K562 (cell line): ENCODE results near the gene NEUROG3. TPM values are rescaled to one million over a fixed set of nuclear protein-coding genes. Genes with fewer than 3 reads are reported as not detected.

ENCODE experiments used
- ATAC-seq: fragments of 200-7000 bp; cut with Tn5 transposase; 3 replicates; pipeline ENCODE4 v1.9.1; 2020; ENCODE audit warnings: moderate library complexity
- BruUV-seq: library from RNA; stranded (reverse); fragments of 400-500 nt; replicated peaks from 2 replicates; lab custom pipeline; 2021; lab: Mats Ljungman, UMichigan
- CTCF ChIA-PET: fragments of 300-600 bp; formaldehyde crosslinking; extraction: SDS; loops from one replicate; lab custom pipeline; 2021; ENCODE audit warnings: low intra/inter-chr PET ratio; lab: Yijun Ruan, JAX
- POLR2A ChIA-PET: fragments of 300-600, 350-650 bp; sonication (Branson Sonifier 250); formaldehyde crosslinking; extraction: SDS; loops from one replicate; lab custom pipeline; 2021; ENCODE audit warnings: antibody characterized with exemption, inconsistent platforms; lab: Yijun Ruan, JAX
- DNase-seq, 4 experiments: peaks; one replicate each; pipeline versions ENCODE4 v3.0.0 to v3.0.0-alpha.2; 2011 to 2018; ENCODE audit warnings: low spot score in 3 of 4, mixed read lengths in 3 of 4; ENCODE audit errors: extremely low read depth in 1 of 4
- FAIRE-seq: peaks from 2 replicates; lab custom pipeline; 2011; peaks lifted over from hg19 to GRCh38; lab: Jason Lieb, UNC
- H2AFZ ChIP-seq: 2 replicates; pipeline ENCODE4 v1.6.0; 2011; ENCODE audit warnings: low read depth, low read length, control low read depth, inconsistent platforms
- H3K27ac ChIP-seq: fragments of 200-600 bp; 3 replicates; pipeline ENCODE4 v1.8.0; 2011; ENCODE audit warnings: low read depth, mild to moderate bottlenecking, control low read depth, inconsistent platforms, low read length, moderate library complexity, mixed read lengths; ENCODE audit errors: extremely low read depth
- H3K27me3 ChIP-seq, 2 experiments: fragments of 300-600 bp in 1 of 2; 2 replicates in 1 of 2; 3 replicates in 1 of 2; pipeline versions ENCODE4 v1.6.0 to v1.8.0; 2011; ENCODE audit warnings: inconsistent platforms in 2 of 2, low read length in 2 of 2, mild to moderate bottlenecking in 1 of 2, mixed read lengths in 1 of 2, moderate library complexity in 1 of 2; ENCODE audit not compliant: control insufficient read depth in 2 of 2, insufficient read depth in 2 of 2
- H3K36me3 ChIP-seq: fragments of 300-600 bp; 3 replicates; pipeline ENCODE4 v1.8.0; 2011; ENCODE audit warnings: mild to moderate bottlenecking, low read length, inconsistent platforms; ENCODE audit not compliant: control insufficient read depth, insufficient read depth
- H3K4me1 ChIP-seq, 2 experiments: fragments of 200-600 bp in 1 of 2; replicated peaks in 1 of 2; 2 replicates in 1 of 2; 3 replicates in 1 of 2; pipeline versions ENCODE4 v1.5.1 to v1.8.0; 2011; ENCODE audit warnings: inconsistent platforms in 2 of 2, low read length in 2 of 2, mild to moderate bottlenecking in 1 of 2, mixed read lengths in 1 of 2, moderate library complexity in 1 of 2; ENCODE audit not compliant: control insufficient read depth in 2 of 2, insufficient read depth in 2 of 2
- H3K4me2 ChIP-seq: 2 replicates; pipeline ENCODE4 v1.6.1; 2011; ENCODE audit warnings: low read length, control low read depth, inconsistent platforms, mixed read lengths; ENCODE audit not compliant: insufficient read depth
- H3K4me3 ChIP-seq: fragments of 200-600 bp; sonication (generic), shearing (Covaris generic); 2 replicates; pipeline ENCODE4 v1.5.1; 2016; ENCODE audit warnings: control low read depth, inconsistent platforms
- H3K79me2 ChIP-seq: fragments of 200-600 bp; 3 replicates; pipeline ENCODE4 v1.8.0; 2011; ENCODE audit warnings: low read length, inconsistent platforms; ENCODE audit not compliant: control insufficient read depth, insufficient read depth
- H3K9ac ChIP-seq, 2 experiments: 2 replicates each; pipeline versions ENCODE4 v1.6.0 to v1.6.1; 2011; ENCODE audit warnings: low read depth in 2 of 2, low read length in 2 of 2, control low read depth in 1 of 2, inconsistent platforms in 1 of 2, mild to moderate bottlenecking in 1 of 2, mixed read lengths in 1 of 2; ENCODE audit not compliant: insufficient read depth in 1 of 2
- H3K9me1 ChIP-seq: one replicate; pipeline ENCODE4 v1.6.0; 2011; ENCODE audit warnings: inconsistent platforms, mild to moderate bottlenecking, low read length, moderate library complexity; ENCODE audit not compliant: control insufficient read depth, insufficient read depth
- H3K9me3 ChIP-seq: replicated peaks from 2 replicates; pipeline ENCODE4 v1.5.1; 2011; ENCODE audit warnings: low read depth, low read length, inconsistent platforms; ENCODE audit not compliant: control insufficient read depth, insufficient read depth
- H4K20me1 ChIP-seq: replicated peaks from 2 replicates; pipeline ENCODE4 v1.6.1; 2011; ENCODE audit warnings: low read length, inconsistent platforms, mixed read lengths; ENCODE audit not compliant: control insufficient read depth, insufficient read depth
- DNMT1 ChIP-seq: fragments of 450-650 bp; IDR thresholded peaks from 2 replicates; pipeline ENCODE4 v1.6.1; 2016; ENCODE audit warnings: antibody characterized with exemption, mild to moderate bottlenecking
- HNRNPH1 ChIP-seq: fragments of 200-400 bp; formaldehyde crosslinking; optimal IDR thresholded peaks from 2 replicates; pipeline ENCODE3; 2017; ENCODE audit warnings: low read depth, mild to moderate bottlenecking, low read length, moderate library complexity
- KAT2B ChIP-seq: IDR thresholded peaks from one replicate; pipeline ENCODE4 v1.6.1; 2012; ENCODE audit warnings: low read depth, mild to moderate bottlenecking, control low read depth, inconsistent platforms, low read length, moderate library complexity
- NELFE ChIP-seq: IDR thresholded peaks from 2 replicates; pipeline ENCODE4 v1.6.1; 2011; ENCODE audit warnings: mild to moderate bottlenecking; ENCODE audit not compliant: insufficient read depth, insufficient read length
- NONO ChIP-seq, 2 experiments: fragments of 200-400 bp in 1 of 2; fragments of 450-650 bp in 1 of 2; formaldehyde crosslinking in 1 of 2; IDR thresholded peaks; 2 replicates each; pipeline ENCODE4 v1.6.1; 2017; ENCODE audit warnings: low read depth in 2 of 2, mild to moderate bottlenecking in 2 of 2, moderate library complexity in 2 of 2, low read length in 1 of 2
- PREB ChIP-seq: sonication (generic); formaldehyde crosslinking; IDR thresholded peaks from 2 replicates; pipeline ENCODE4 v1.8.1; 2023; ENCODE audit warnings: mild to moderate bottlenecking, missing genetic modification reagents
- UBTF ChIP-seq, 2 experiments: IDR thresholded peaks; 2 replicates each; pipeline ENCODE4 v1.6.1; 2012; ENCODE audit warnings: improper control_type of control experiment in 2 of 2, low read depth in 2 of 2, low read length in 2 of 2, borderline replicate concordance in 1 of 2
- ZNF639 ChIP-seq, 2 experiments: fragments of 200-800 bp in 1 of 2; sonication (Bioruptor generic) in 1 of 2; sonication (generic) in 1 of 2; formaldehyde crosslinking in 1 of 2; IDR thresholded peaks in 1 of 2; conservative IDR thresholded peaks in 1 of 2; 2 replicates each; pipeline versions ENCODE4 v1.5.0 to v1.6.1; 2016 to 2020; ENCODE audit warnings: missing compliant biosample characterization in 1 of 2, missing genetic modification characterization in 1 of 2, missing genetic modification reagents in 1 of 2
- ZNF780A ChIP-seq: fragments of 250-450 bp; sonication (Bioruptor Pico); IDR thresholded peaks from 2 replicates; pipeline ENCODE4 v1.5.0; 2021; ENCODE audit warnings: mild to moderate bottlenecking
- WGBS: fragments of 100-300 bp; shearing (Covaris generic); methylation state at CpG from one replicate; pipeline ENCODE4 v1.1.6; 2016; ENCODE audit warnings: low coverage, mixed read lengths; ENCODE audit not compliant: insufficient coverage; ENCODE audit errors: missing lambda C conversion rate; 5-methylcytosine and 5-hydroxymethylcytosine counted together
- in situ Hi-C: fragments of 300-500 bp; cut with MboI; formaldehyde crosslinking; loops from 4 replicates; pipeline ENCODE4 v1.15.0; 2018; ENCODE audit warnings: inconsistent platforms, mixed read lengths
- intact Hi-C: fragments of 100-400 bp; cut with micrococcal nuclease; formaldehyde crosslinking; loops from 2 replicates; pipeline ENCODE4 v1.14.2; 2022
- polyA plus RNA-seq, 8 experiments: library from polyadenylated mRNA; depleted of rRNA in 4 of 8; stranded (reverse) in 5 of 8; unstranded in 3 of 8; fragments of >200 nt; fragmentation: Nextera tagmentation in 2 of 8; fragmentation: Illumina TruSeq in 1 of 8; extraction: Ambion mirVana in 2 of 8; extraction: Trizol in 1 of 8; gene quantifications; 2 replicates each; pipeline versions ENCODE4 v1.2.1 to v1.2.3, GENCODE V29; 2011 to 2014; ENCODE audit warnings: inconsistent platforms in 1 of 8, missing spikeins in 1 of 8
- total RNA-seq, 7 experiments: library from RNA; depleted of rRNA in 6 of 7; stranded (reverse); fragments of >200 nt in 6 of 7; fragmentation: Illumina TruSeq in 2 of 7; extraction: Trizol in 2 of 7; gene quantifications; 2 replicates each; pipeline versions ENCODE4 v1.2.1 to v1.2.3, GENCODE V29; 2011 to 2021; ENCODE audit warnings: low replicate concordance in 1 of 7

The NEUROG3 gene
- total and polyA plus RNA-seq, 9 of the 15 experiments (the other 6 are each of a cell fraction or from before 2014, with no cell fraction given), result not detected

GRCh38 chr10:69554611-69555010, 18.6 kb downstream of the NEUROG3 start:
- no peak overlapping the region for H3K9ac ChIP-seq
- H3K79me2 ChIP-seq, result no peaks in the 10 kb centered on the region
- ChIA-PET POLR2A (interaction anchor here (1.2 kb wide), 1 partner anchor 30 kb away, joined by 3 read pairs; no protein-coding TSS in a partner anchor), CTCF (no interaction called here)
- peaks cover 3% of the 10 kb centered on the region; the same call in 1 of the 2 replicates for H3K9me3 ChIP-seq
- H3K4me1 ChIP-seq, result no peaks in the 10 kb centered on the region
- no peak overlapping the region for H3K4me3 ChIP-seq
- no peak for DNase-seq
- no peaks in the 10 kb centered on the region for H3K9me1 ChIP-seq
- intact Hi-C loops, result no loop called here
- no TSS peak for BruUV-seq
- no peak overlapping the region for H3K4me2 ChIP-seq
- peaks cover 9 to 30% of the 10 kb centered on the region in 2 experiments; a peak in 3 of 5 replicates for H3K27me3 ChIP-seq
- no peak overlapping the region for H3K27ac ChIP-seq
- FAIRE-seq, result no peak
- no peak for ATAC-seq
- H4K20me1 ChIP-seq, result no peaks in the 10 kb centered on the region
- no peak overlapping the region for H2AFZ ChIP-seq
- in situ Hi-C loops, result no loop called here
- no peak for TF ChIP-seq ZNF780A (CRISPR knock-in tag)
- no peak for TF ChIP-seq NONO (IDR thresholded peaks at IDR 0.05; ENCODE audit: low read depth in 2 of 2, low read length in 1 of 2)
- no peak for TF ChIP-seq UBTF (IDR thresholded peaks at IDR 0.05; ENCODE audit: borderline replicate concordance in 1 of 2, low read depth in 2 of 2, low read length in 2 of 2)
- no peak for TF ChIP-seq ZNF639 (CRISPR knock-in tag; conservative IDR thresholded peaks at IDR 0.05 in 1 of 2, IDR thresholded peaks at IDR 0.05 in 1 of 2)
- TF ChIP-seq HNRNPH1, result no peak
- no peak for TF ChIP-seq PREB (CRISPR knock-in tag)
- no peak for TF ChIP-seq KAT2B
- TF ChIP-seq DNMT1, result no peak
- no peak for TF ChIP-seq NELFE
- H3K36me3 ChIP-seq, result no peaks in the 10 kb centered on the region
- 0% methylated on average over 4 of the region's 6 CpGs for WGBS
